Activated CD8-positive, alpha-beta memory T cell treated with anti-CD3 and anti-CD28 coated beads, Interleukin-2, amount 10 ng/mL, durations not matched to agents 7 days and 5 days (primary cell): Measurements from ENCODE around the gene DIP2A. TPM values are rescaled to one million over a fixed set of nuclear protein-coding genes. Genes with fewer than 3 reads are reported as not detected.
"Not testable (repeated sequence)": the region's sequence is repeated elsewhere in the genome, so short reads cannot be mapped to it uniquely, and the experiment has no call there.

ENCODE experiments used
- ATAC-seq: fragments of 150-1000 bp; cut with Tn5 transposase; one replicate; pipeline ENCODE4 v1.10.0; 2021; ENCODE audit warnings: moderate library complexity
- CTCF ChIA-PET: fragments of 350-600 bp; sonication (Branson Sonifier 250); formaldehyde crosslinking; loops from one replicate; lab custom pipeline; 2021; ENCODE audit warnings: antibody characterized with exemption; lab: Charles Lee
- DNase-seq: peaks from one replicate; pipeline ENCODE4 v3.0.0-alpha.2; 2020
- H3K27ac Mint-ChIP-seq: one replicate; pipeline ENCODE4 v1.8.0; 2021; ENCODE audit warnings: mild to moderate bottlenecking, mixed read lengths
- H3K27me3 Mint-ChIP-seq: one replicate; pipeline ENCODE4 v1.8.0; 2021; ENCODE audit warnings: mixed read lengths
- H3K36me3 Mint-ChIP-seq: one replicate; pipeline ENCODE4 v1.8.0; 2021; ENCODE audit warnings: mild to moderate bottlenecking, mixed read lengths
- H3K4me1 Mint-ChIP-seq: one replicate; pipeline ENCODE4 v1.8.0; 2021; ENCODE audit warnings: mixed read lengths
- H3K4me3 Mint-ChIP-seq: one replicate; pipeline ENCODE4 v1.8.0; 2021; ENCODE audit warnings: mild to moderate bottlenecking, moderate library complexity, mixed read lengths
- H3K9me3 Mint-ChIP-seq: one replicate; pipeline ENCODE4 v1.8.0; 2022; ENCODE audit warnings: low read depth, mixed read lengths
- total RNA-seq, 2 experiments: library from RNA; stranded (reverse); gene quantifications; one replicate each; pipeline ENCODE4 v1.2.3, GENCODE V29; 2021

Gene DIP2A
- total RNA-seq, 2 experiments from 2014 or later: 43.4 to 70.4 TPM

GRCh38 chr21:46567348-46567747 is 108.7 kb downstream of the DIP2A start:
- Mint-ChIP-seq H3K27ac (no peak overlapping the region), H3K4me1 (no peaks in the 10 kb centered on the region), H3K27me3 (no peaks in the 10 kb centered on the region), H3K9me3 (peaks cover 10% of the 10 kb centered on the region), H3K4me3 (no peak overlapping the region), H3K36me3 (peaks cover 47% of the 10 kb centered on the region)
- DNase-seq (no peak), ATAC-seq (no peak)
- CTCF ChIA-PET: interaction anchor here (0.7 kb wide), 1 partner anchor 282 kb away, joined by 3 read pairs; no protein-coding TSS in a partner anchor

- Mint-ChIP-seq H3K27ac (no peak overlapping the region), H3K36me3 (peaks cover 51% of the 10 kb centered on the region), H3K4me1 (no peaks in the 10 kb centered on the region), H3K9me3 (peaks cover 14% of the 10 kb centered on the region), H3K4me3 (no peak overlapping the region), H3K27me3 (no peaks in the 10 kb centered on the region)
- DNase-seq: no peak
- CTCF ChIA-PET: no interaction called here
- no peak for ATAC-seq
These were observed 109.9 kb downstream of the DIP2A start for GRCh38 chr21:46568562-46568961.

- Mint-ChIP-seq H3K4me1 (no peaks in the 10 kb centered on the region), H3K27me3 (no peaks in the 10 kb centered on the region), H3K4me3 (no peak overlapping the region), H3K27ac (no peak overlapping the region), H3K36me3 (peaks cover 54% of the 10 kb centered on the region), H3K9me3 (peaks cover 14% of the 10 kb centered on the region)
- DNase-seq (no peak), ATAC-seq (no peak)
- CTCF ChIA-PET: no interaction called here
These were observed 110.4 kb downstream of the DIP2A start for GRCh38 chr21:46569081-46569480.

GRCh38 chr21:46570119-46570518 is 111.4 kb downstream of the DIP2A start:
- Mint-ChIP-seq H3K4me1 (no peaks in the 10 kb centered on the region), H3K4me3 (no peak overlapping the region), H3K27ac (no peak overlapping the region), H3K36me3 (peaks cover 56% of the 10 kb centered on the region), H3K27me3 (no peaks in the 10 kb centered on the region), H3K9me3 (peaks cover 14% of the 10 kb centered on the region)
- DNase-seq (no peak), ATAC-seq (no peak)
- CTCF ChIA-PET: no interaction called here

GRCh38 chr21:46570631-46571030 is 111.9 kb downstream of the DIP2A start:
- peaks cover 52% of the 10 kb centered on the region for H3K36me3 Mint-ChIP-seq
- H3K4me1 Mint-ChIP-seq: no peaks in the 10 kb centered on the region
- H3K27me3 Mint-ChIP-seq: no peaks in the 10 kb centered on the region
- ATAC-seq: no peak
- no peak overlapping the region for H3K27ac Mint-ChIP-seq
- no peak for DNase-seq
- CTCF ChIA-PET: interaction anchor here (0.5 kb wide), 1 partner anchor 51 kb away, joined by 4 read pairs; no protein-coding TSS in a partner anchor
- H3K9me3 Mint-ChIP-seq: peaks cover 14% of the 10 kb centered on the region
- no peak overlapping the region for H3K4me3 Mint-ChIP-seq

GRCh38 chr21:46572850-46573249 is 114.2 kb downstream of the DIP2A start:
- DNase-seq: no peak
- no peak for ATAC-seq
- H3K9me3 Mint-ChIP-seq: peaks cover 14% of the 10 kb centered on the region
- H3K27ac Mint-ChIP-seq: no peak overlapping the region
- no peaks in the 10 kb centered on the region for H3K4me1 Mint-ChIP-seq
- no peaks in the 10 kb centered on the region for H3K27me3 Mint-ChIP-seq
- peaks cover 48% of the 10 kb centered on the region for H3K36me3 Mint-ChIP-seq
- no peak overlapping the region for H3K4me3 Mint-ChIP-seq
- CTCF ChIA-PET: interaction anchor here (1.3 kb wide), 1 partner anchor 13 kb away, joined by 4 read pairs; no protein-coding TSS in a partner anchor

GRCh38 chr21:46577786-46578185 is 119.1 kb downstream of the DIP2A start:
- Mint-ChIP-seq H3K36me3 (peaks cover 49% of the 10 kb centered on the region), H3K9me3 (peaks cover 25% of the 10 kb centered on the region)
- H3K27me3 Mint-ChIP-seq, CTCF ChIA-PET, DNase-seq, H3K4me1 Mint-ChIP-seq, H3K27ac Mint-ChIP-seq, H3K4me3 Mint-ChIP-seq, ATAC-seq: not testable (repeated sequence)

- peaks cover 52% of the 10 kb centered on the region for H3K36me3 Mint-ChIP-seq
- ATAC-seq: not testable (repeated sequence)
These were observed 120.7 kb downstream of the DIP2A start for GRCh38 chr21:46579394-46579793.

GRCh38 chr21:46581780-46582307 is 123.2 kb downstream of the DIP2A start:
- H3K4me1 Mint-ChIP-seq: no peaks in the 10 kb centered on the region
- H3K9me3 Mint-ChIP-seq: peaks cover 30% of the 10 kb centered on the region
- H3K27me3 Mint-ChIP-seq: peaks cover 2% of the 10 kb centered on the region
- no peak overlapping the region for H3K27ac Mint-ChIP-seq
- DNase-seq: no peak
- CTCF ChIA-PET: interaction anchor here (1.0 to 1.2 kb wide), 2 partner anchors 10 to 13 kb away, joined by 3 read pairs; no protein-coding TSS in a partner anchor
- H3K36me3 Mint-ChIP-seq: peaks cover 52% of the 10 kb centered on the region
- no peak overlapping the region for H3K4me3 Mint-ChIP-seq
- no peak for ATAC-seq

More at GRCh38 chr21:46579394-46579793, 120.7 kb downstream of the DIP2A start:
- H3K27me3 Mint-ChIP-seq, CTCF ChIA-PET, H3K4me1 Mint-ChIP-seq, H3K4me3 Mint-ChIP-seq, DNase-seq, H3K27ac Mint-ChIP-seq: not testable (repeated sequence)
- H3K9me3 Mint-ChIP-seq: peaks cover 27% of the 10 kb centered on the region

- CTCF ChIA-PET: no interaction called here
- DNase-seq: no peak
- H3K9me3 Mint-ChIP-seq: peaks cover 22% of the 10 kb centered on the region
These were observed 126.7 kb downstream of the DIP2A start for GRCh38 chr21:46585191-46585953.

GRCh38 chr21:46594276-46594675 is 135.6 kb downstream of the DIP2A start:
- ATAC-seq: no peak
- peaks cover 3% of the 10 kb centered on the region for H3K4me1 Mint-ChIP-seq

More at GRCh38 chr21:46585191-46585953, 126.7 kb downstream of the DIP2A start:
- no peak for ATAC-seq
- no peak overlapping the region for H3K4me3 Mint-ChIP-seq
- H3K36me3 Mint-ChIP-seq: peaks cover 32% of the 10 kb centered on the region
- no peak overlapping the region for H3K27ac Mint-ChIP-seq
- H3K27me3 Mint-ChIP-seq: peaks cover 15% of the 10 kb centered on the region
- H3K4me1 Mint-ChIP-seq: peaks cover 6% of the 10 kb centered on the region

GRCh38 chr21:46596201-46596600 is 137.5 kb downstream of the DIP2A start:
- Mint-ChIP-seq H3K27me3 (no peaks in the 10 kb centered on the region), H3K4me1 (peaks cover 5% of the 10 kb centered on the region), H3K4me3 (no peak overlapping the region), H3K9me3 (peaks cover 16% of the 10 kb centered on the region), H3K27ac (no peak overlapping the region), H3K36me3 (peaks cover 5% of the 10 kb centered on the region)
- CTCF ChIA-PET: interaction anchor here (0.8 kb wide), 1 partner anchor 44 kb away, joined by 3 read pairs; no protein-coding TSS in a partner anchor
- ATAC-seq (no peak), DNase-seq (no peak)

More at GRCh38 chr21:46594276-46594675, 135.6 kb downstream of the DIP2A start:
- peaks cover 5% of the 10 kb centered on the region for H3K36me3 Mint-ChIP-seq
- no peak overlapping the region for H3K27ac Mint-ChIP-seq
- no peak for DNase-seq
- no peak overlapping the region for H3K4me3 Mint-ChIP-seq
- CTCF ChIA-PET: interaction anchor here (0.8 kb wide), 1 partner anchor 12 kb away, joined by 3 read pairs; no protein-coding TSS in a partner anchor
- peaks cover 16% of the 10 kb centered on the region for H3K9me3 Mint-ChIP-seq
- peaks cover 7% of the 10 kb centered on the region for H3K27me3 Mint-ChIP-seq

- ATAC-seq: no peak
- H3K4me3 Mint-ChIP-seq: no peak overlapping the region
- no peaks in the 10 kb centered on the region for H3K27me3 Mint-ChIP-seq
These were observed 138.3 kb downstream of the DIP2A start for GRCh38 chr21:46597031-46597430.

More at GRCh38 chr21:46597031-46597430, 138.3 kb downstream of the DIP2A start:
- H3K27ac Mint-ChIP-seq: no peak overlapping the region
- CTCF ChIA-PET: interaction anchor here (0.5 kb wide), 1 partner anchor 11 kb away, joined by 3 read pairs; no protein-coding TSS in a partner anchor
- H3K9me3 Mint-ChIP-seq: peaks cover 11% of the 10 kb centered on the region
- peaks cover 5% of the 10 kb centered on the region for H3K36me3 Mint-ChIP-seq
- no peak for DNase-seq
- H3K4me1 Mint-ChIP-seq: peaks cover 5% of the 10 kb centered on the region
